ENCODE results near the gene DDX25. TPM values are rescaled to one million over a fixed set of nuclear protein-coding genes. Genes with fewer than 3 reads are reported as not detected.

The DDX25 gene
- total RNA-seq, 1 experiment from 2014 or later, result 1.5 TPM

GRCh38 chr11:125954945-125955640 lies 50.8 kb downstream of the DDX25 start:
- in situ Hi-C loops (cut with HindIII; ENCODE audit: low pct_unique_long_range_greater_than_20kb, low sequenced_read_pairs), result no loop called here
- no peak for DNase-seq (ENCODE audit: low read depth, low spot score)

- DNase-seq (ENCODE audit: low read depth, low spot score), result no peak
- in situ Hi-C loops (cut with HindIII; ENCODE audit: low pct_unique_long_range_greater_than_20kb, low sequenced_read_pairs), result no loop called here
Observed at GRCh38 chr11:125955856-125956255, 51.5 kb downstream of the DDX25 start.

GRCh38 chr11:125956391-125957134 lies 52.3 kb downstream of the DDX25 start:
- peak; percentile 53 for DNase-seq (ENCODE audit: low read depth, low spot score)
- in situ Hi-C loops (cut with HindIII; ENCODE audit: low pct_unique_long_range_greater_than_20kb, low sequenced_read_pairs), result no loop called here

GRCh38 chr11:125957618-125958332 lies 53.5 kb downstream of the DDX25 start:
- in situ Hi-C loops (cut with HindIII; ENCODE audit: low pct_unique_long_range_greater_than_20kb, low sequenced_read_pairs), result no loop called here
- DNase-seq (ENCODE audit: low read depth, low spot score), result no peak

- in situ Hi-C loops (cut with HindIII; ENCODE audit: low pct_unique_long_range_greater_than_20kb, low sequenced_read_pairs), result no loop called here
- no peak for DNase-seq (ENCODE audit: low read depth, low spot score)
Observed at GRCh38 chr11:125958872-125959400, 54.6 kb downstream of the DDX25 start.

GRCh38 chr11:125959511-125959910 lies 55.2 kb downstream of the DDX25 start:
- no peak for DNase-seq (ENCODE audit: low read depth, low spot score)
- in situ Hi-C loops (cut with HindIII; ENCODE audit: low pct_unique_long_range_greater_than_20kb, low sequenced_read_pairs), result no loop called here

GRCh38 chr11:125959931-125960330 lies 55.6 kb downstream of the DDX25 start:
- in situ Hi-C loops (cut with HindIII; ENCODE audit: low pct_unique_long_range_greater_than_20kb, low sequenced_read_pairs), result no loop called here
- DNase-seq (ENCODE audit: low read depth, low spot score), result no peak

GRCh38 chr11:125960771-125961170 lies 56.5 kb downstream of the DDX25 start:
- DNase-seq (ENCODE audit: low read depth, low spot score), result no peak
- in situ Hi-C loops (cut with HindIII; ENCODE audit: low pct_unique_long_range_greater_than_20kb, low sequenced_read_pairs), result no loop called here

- in situ Hi-C loops (cut with HindIII; ENCODE audit: low pct_unique_long_range_greater_than_20kb, low sequenced_read_pairs), result no loop called here
Observed at GRCh38 chr11:125967515-125967914, 63.2 kb downstream of the DDX25 start.

GRCh38 chr11:125968354-125968753 lies 64.0 kb downstream of the DDX25 start:
- in situ Hi-C loops (cut with HindIII; ENCODE audit: low pct_unique_long_range_greater_than_20kb, low sequenced_read_pairs), result no loop called here

More at GRCh38 chr11:125967515-125967914, 63.2 kb downstream of the DDX25 start:
- DNase-seq (ENCODE audit: low read depth, low spot score), result no peak

GRCh38 chr11:125971618-125972017 lies 67.3 kb downstream of the DDX25 start:
- DNase-seq (ENCODE audit: low read depth, low spot score), result no peak
- in situ Hi-C loops (cut with HindIII; ENCODE audit: low pct_unique_long_range_greater_than_20kb, low sequenced_read_pairs), result no loop called here

More at GRCh38 chr11:125968354-125968753, 64.0 kb downstream of the DDX25 start:
- no peak for DNase-seq (ENCODE audit: low read depth, low spot score)

- no peak for DNase-seq (ENCODE audit: low read depth, low spot score)
- in situ Hi-C loops (cut with HindIII; ENCODE audit: low pct_unique_long_range_greater_than_20kb, low sequenced_read_pairs), result no loop called here
Observed at GRCh38 chr11:125974284-125974683, 70.0 kb downstream of the DDX25 start.

- in situ Hi-C loops (cut with HindIII; ENCODE audit: low pct_unique_long_range_greater_than_20kb, low sequenced_read_pairs), result no loop called here
- DNase-seq (ENCODE audit: low read depth, low spot score), result no peak
Observed at GRCh38 chr11:125975634-125976033, 71.3 kb downstream of the DDX25 start.

- in situ Hi-C loops (cut with HindIII; ENCODE audit: low pct_unique_long_range_greater_than_20kb, low sequenced_read_pairs), result no loop called here
Observed at GRCh38 chr11:125976156-125976555, 71.8 kb downstream of the DDX25 start.

GRCh38 chr11:125977333-125977732 lies 73.0 kb downstream of the DDX25 start:
- in situ Hi-C loops (cut with HindIII; ENCODE audit: low pct_unique_long_range_greater_than_20kb, low sequenced_read_pairs), result no loop called here
- no peak for DNase-seq (ENCODE audit: low read depth, low spot score)

More at GRCh38 chr11:125976156-125976555, 71.8 kb downstream of the DDX25 start:
- DNase-seq (ENCODE audit: low read depth, low spot score), result no peak

- in situ Hi-C loops (cut with HindIII; ENCODE audit: low pct_unique_long_range_greater_than_20kb, low sequenced_read_pairs), result no loop called here
- DNase-seq (ENCODE audit: low read depth, low spot score), result no peak
Observed at GRCh38 chr11:125978181-125978716, 73.9 kb downstream of the DDX25 start.
